HEK293 (cell line): ENCODE results near the gene PDPK1.

Experiments used
- BCL11B ChIP-seq: fragments of 450-650 bp; formaldehyde crosslinking; IDR thresholded peaks from 2 replicates; pipeline ENCODE4 v1.5.1; 2016; ENCODE audit warnings: low read depth, missing biosample characterization, missing genetic modification characterization
- FEZF1 ChIP-seq: fragments of 450-650 bp; formaldehyde crosslinking; IDR thresholded peaks from 2 replicates; pipeline ENCODE4 v1.5.1; 2016; ENCODE audit warnings: missing biosample characterization, missing genetic modification characterization
- HIC1 ChIP-seq: fragments of 450-650 bp; formaldehyde crosslinking; IDR thresholded peaks from 2 replicates; pipeline ENCODE4 v1.5.1; 2016; ENCODE audit warnings: missing biosample characterization, missing genetic modification characterization
- KLF17 ChIP-seq: fragments of 450-650 bp; formaldehyde crosslinking; IDR thresholded peaks from 2 replicates; pipeline ENCODE4 v1.5.1; 2016; ENCODE audit warnings: missing biosample characterization, missing genetic modification characterization
- KLF9 ChIP-seq: fragments of 450-650 bp; formaldehyde crosslinking; IDR thresholded peaks from 2 replicates; pipeline ENCODE4 v1.5.1; 2016; ENCODE audit warnings: missing biosample characterization, missing genetic modification characterization, low read depth
- OVOL3 ChIP-seq: fragments of 450-650 bp; formaldehyde crosslinking; IDR thresholded peaks from 2 replicates; pipeline ENCODE4 v1.5.1; 2016; ENCODE audit warnings: missing biosample characterization, missing genetic modification characterization
- PRDM2 ChIP-seq: fragments of 450-650 bp; formaldehyde crosslinking; IDR thresholded peaks from 2 replicates; pipeline ENCODE4 v1.5.1; 2016; ENCODE audit warnings: missing biosample characterization, missing genetic modification characterization, borderline replicate concordance
- SCRT1 ChIP-seq: fragments of 450-650 bp; formaldehyde crosslinking; IDR thresholded peaks from 2 replicates; pipeline ENCODE4 v1.5.1; 2016; ENCODE audit warnings: missing biosample characterization, missing genetic modification characterization, borderline replicate concordance
- ZBTB1 ChIP-seq: fragments of 450-650 bp; formaldehyde crosslinking; IDR thresholded peaks from 2 replicates; pipeline ENCODE4 v1.5.1; 2016; ENCODE audit warnings: missing biosample characterization, missing genetic modification characterization
- ZBTB17 ChIP-seq: fragments of 450-650 bp; formaldehyde crosslinking; IDR thresholded peaks from 2 replicates; pipeline ENCODE4 v1.5.1; 2016; ENCODE audit warnings: missing biosample characterization, missing genetic modification characterization
- ZBTB26 ChIP-seq: fragments of 450-650 bp; formaldehyde crosslinking; optimal IDR thresholded peaks from 2 replicates; pipeline ENCODE3; 2016; ENCODE audit warnings: missing biosample characterization, mild to moderate bottlenecking, missing genetic modification characterization
- ZEB2 ChIP-seq: fragments of 450-650 bp; formaldehyde crosslinking; IDR thresholded peaks from 2 replicates; pipeline ENCODE4 v1.5.1; 2016; ENCODE audit warnings: missing biosample characterization, missing genetic modification characterization
- ZNF146 ChIP-seq: fragments of 450-650 bp; formaldehyde crosslinking; IDR thresholded peaks from 2 replicates; pipeline ENCODE4 v1.5.1; 2016; ENCODE audit warnings: missing biosample characterization, missing genetic modification characterization
- ZNF18 ChIP-seq: fragments of 450-650 bp; formaldehyde crosslinking; IDR thresholded peaks from 2 replicates; pipeline ENCODE4 v1.5.1; 2016; ENCODE audit warnings: missing biosample characterization, missing genetic modification characterization
- ZNF311 ChIP-seq: fragments of 450-650 bp; formaldehyde crosslinking; IDR thresholded peaks from 2 replicates; pipeline ENCODE4 v1.5.1; 2017; ENCODE audit warnings: missing biosample characterization, missing genetic modification characterization, borderline replicate concordance
- ZNF341 ChIP-seq: fragments of 450-650 bp; formaldehyde crosslinking; IDR thresholded peaks from 2 replicates; pipeline ENCODE4; 2016; ENCODE audit warnings: low read depth, missing biosample characterization, missing genetic modification characterization
- ZNF366 ChIP-seq: fragments of 450-650 bp; formaldehyde crosslinking; conservative IDR thresholded peaks from 2 replicates; pipeline ENCODE4 v1.5.1; 2016; ENCODE audit warnings: missing biosample characterization, missing genetic modification characterization
- ZNF391 ChIP-seq: fragments of 450-650 bp; formaldehyde crosslinking; IDR thresholded peaks from 2 replicates; pipeline ENCODE4 v1.5.1; 2016; ENCODE audit warnings: low read depth, missing biosample characterization, missing genetic modification characterization, borderline replicate concordance
- ZNF433 ChIP-seq: fragments of 450-650 bp; formaldehyde crosslinking; IDR thresholded peaks from 2 replicates; pipeline ENCODE4 v1.5.1; 2016; ENCODE audit warnings: missing biosample characterization, missing genetic modification characterization, low read depth
- ZNF473 ChIP-seq: fragments of 450-650 bp; formaldehyde crosslinking; IDR thresholded peaks from 2 replicates; pipeline ENCODE4 v1.5.1; 2017; ENCODE audit warnings: missing biosample characterization, missing genetic modification characterization
- ZNF600 ChIP-seq: fragments of 450-650 bp; formaldehyde crosslinking; IDR thresholded peaks from 2 replicates; pipeline ENCODE4 v1.5.1; 2016; ENCODE audit warnings: missing biosample characterization, missing genetic modification characterization
- ZSCAN4 ChIP-seq: fragments of 450-650 bp; formaldehyde crosslinking; IDR thresholded peaks from 2 replicates; pipeline ENCODE4 v1.5.1; 2017; ENCODE audit warnings: missing biosample characterization, missing genetic modification characterization
- ZSCAN5A ChIP-seq: fragments of 450-650 bp; formaldehyde crosslinking; IDR thresholded peaks from 2 replicates; pipeline ENCODE4 v1.5.1; 2016; ENCODE audit warnings: missing biosample characterization, missing genetic modification characterization
- ZXDB ChIP-seq: fragments of 450-650 bp; formaldehyde crosslinking; IDR thresholded peaks from 2 replicates; pipeline ENCODE4 v1.5.1; 2016; ENCODE audit warnings: missing biosample characterization, missing genetic modification characterization

The PDPK1 gene

GRCh38 chr16:2531696-2532493 lies 5.9 kb upstream of the PDPK1 start (continued):
- TF ChIP-seq PRDM2 (tag by site-specific recombination) = 0 out of 2 replicates have a peak, but pooled peaks have one; percentile 28
- TF ChIP-seq ZBTB26 (tag by site-specific recombination) = peak; percentile 97
- TF ChIP-seq ZNF391 (tag by site-specific recombination) = 0 out of 2 replicates have a peak, but pooled peaks have one; percentile 15
- TF ChIP-seq OVOL3 (tag by site-specific recombination) = no peak
- TF ChIP-seq ZNF18 (tag by site-specific recombination) = peak; percentile 89
- peak; percentile 66 for TF ChIP-seq ZNF341
- peak; percentile 80 for TF ChIP-seq ZXDB (tag by site-specific recombination)
- TF ChIP-seq ZBTB17 = peak; percentile 92
- TF ChIP-seq KLF9 = peak; percentile 87
- TF ChIP-seq ZNF311 (tag by site-specific recombination) = no peak
- peak; percentile 69 for TF ChIP-seq FEZF1 (tag by site-specific recombination)
- peak; percentile 34 for TF ChIP-seq HIC1
- no peak for TF ChIP-seq ZSCAN4 (tag by site-specific recombination)
- TF ChIP-seq ZNF433 = no peak
- no peak for TF ChIP-seq ZNF146 (tag by site-specific recombination)
- peak; percentile 66; the same call in 1 of the 2 replicates for TF ChIP-seq ZBTB1 (tag by site-specific recombination)
- peak; percentile 54; the same call in 1 of the 2 replicates for TF ChIP-seq BCL11B (tag by site-specific recombination)
- no peak for TF ChIP-seq SCRT1 (tag by site-specific recombination)
- TF ChIP-seq ZNF366 = no peak
- peak; percentile 31; the same call in 1 of the 2 replicates for TF ChIP-seq ZEB2 (tag by site-specific recombination)
- peak; percentile 47 for TF ChIP-seq KLF17
- TF ChIP-seq ZNF600 = peak; percentile 67
- TF ChIP-seq ZSCAN5A (tag by site-specific recombination) = 0 out of 2 replicates have a peak, but pooled peaks have one; percentile 31
- TF ChIP-seq ZNF473 = no peak
